ENCODE data around the gene ALG12.
"Not testable (repeated sequence)": the region's sequence is repeated elsewhere in the genome, so short reads cannot be mapped to it uniquely, and the experiment has no call there.

DNA sequence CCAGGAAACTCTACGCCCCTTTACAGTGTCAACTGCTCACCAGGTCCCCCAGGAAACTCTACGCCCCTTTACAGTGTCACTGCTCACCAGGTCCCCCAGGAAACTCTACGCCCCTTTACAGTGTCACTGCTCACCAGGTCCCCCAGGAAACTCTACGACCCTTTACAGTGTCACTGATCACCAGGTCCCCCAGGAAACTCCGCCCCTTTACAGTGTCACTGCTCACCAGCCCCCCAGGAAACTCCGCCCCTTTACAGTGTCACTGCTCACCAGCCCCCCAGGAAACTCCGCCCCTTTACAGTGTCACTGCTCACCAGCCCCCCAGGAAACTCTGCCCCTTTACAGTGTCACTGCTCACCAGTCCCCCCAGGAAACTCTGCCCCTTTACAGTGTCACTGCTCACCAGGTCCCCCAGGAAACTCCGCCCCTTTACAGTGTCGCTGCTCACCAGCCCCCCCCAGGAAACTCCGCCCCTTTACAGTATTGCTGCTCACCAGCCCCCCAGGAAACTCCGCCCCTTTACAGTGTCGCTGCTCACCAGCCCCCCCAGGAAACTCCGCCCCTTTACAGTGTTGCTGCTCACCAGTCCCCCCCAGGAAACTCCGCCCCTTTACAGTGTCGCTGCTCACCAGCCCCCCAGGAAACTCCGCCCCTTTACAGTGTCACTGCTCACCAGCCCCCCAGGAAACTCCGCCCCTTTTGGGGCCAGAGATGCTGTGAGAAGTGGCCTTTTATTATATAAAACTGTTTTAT is 27.0 kb upstream of the ALG12 start:
- not testable (repeated sequence) for TF ChIP-seq CTCF (conservative IDR thresholded peaks at IDR 0.05 in 1 of 2, IDR thresholded peaks at IDR 0.05 in 1 of 2; ENCODE audit: extremely low read depth in 1 of 2, insufficient read depth in 1 of 2, low read depth in 1 of 2, low read length in 2 of 2); EZH2 (IDR thresholded peaks at IDR 0.05; ENCODE audit: borderline replicate concordance, low read length)
